Liver (tissue), 9 donors: ENCODE results near the gene TTC34. TPM values are rescaled to one million over a fixed set of nuclear protein-coding genes. Genes with fewer than 3 reads are reported as not detected.

Source experiments
- DNase-seq: peaks from one replicate; pipeline ENCODE4 v3.0.0-alpha.2; 2017; ENCODE audit warnings: low spot score
- H3K27ac ChIP-seq, 2 donors: one replicate each; pipeline ENCODE4 v1.7.0; 2013; ENCODE audit warnings: inconsistent platforms in 2 of 2, low read length in 2 of 2, control low read depth in 1 of 2, low read depth in 1 of 2, mild to moderate bottlenecking in 1 of 2
- H3K27me3 ChIP-seq, 4 donors: one replicate each; pipeline versions ENCODE4 v1.6.1 to v1.7.0; 2013; ENCODE audit warnings: low read length in 3 of 4, inconsistent platforms in 1 of 4, mild to moderate bottlenecking in 1 of 4, moderate library complexity in 1 of 4; ENCODE audit not compliant: control insufficient read depth in 4 of 4, insufficient read depth in 4 of 4
- H3K36me3 ChIP-seq, 4 donors: one replicate each; pipeline versions ENCODE4 v1.6.1 to v1.7.0; 2013; ENCODE audit warnings: low read length in 3 of 4, mild to moderate bottlenecking in 3 of 4, low read depth in 1 of 4, moderate library complexity in 1 of 4; ENCODE audit not compliant: control insufficient read depth in 4 of 4, insufficient read depth in 3 of 4
- H3K4me1 ChIP-seq, 4 donors: one replicate each; pipeline versions ENCODE4 v1.6.1 to v1.7.0; 2013; ENCODE audit warnings: low read length in 3 of 4, mild to moderate bottlenecking in 3 of 4, moderate library complexity in 1 of 4; ENCODE audit not compliant: control insufficient read depth in 4 of 4, insufficient read depth in 4 of 4
- H3K4me3 ChIP-seq, 3 donors: one replicate each; pipeline versions ENCODE4 v1.6.1 to v1.7.0; 2013; ENCODE audit warnings: low read length in 3 of 3, control low read depth in 1 of 3, low read depth in 1 of 3, mild to moderate bottlenecking in 1 of 3
- H3K9ac ChIP-seq, 2 donors: one replicate each; pipeline ENCODE4 v1.7.0; 2013; ENCODE audit warnings: low read length in 2 of 2, mild to moderate bottlenecking in 2 of 2, moderate library complexity in 2 of 2, control low read depth in 1 of 2, low read depth in 1 of 2
- H3K9me3 ChIP-seq, 4 donors: one replicate each; pipeline versions ENCODE4 v1.6.1 to v1.7.0; 2013; ENCODE audit warnings: low read length in 3 of 4; ENCODE audit not compliant: control insufficient read depth in 4 of 4
- CTCF ChIP-seq: fragments of 150-350 bp; IDR thresholded peaks from 2 replicates; pipeline ENCODE4 v1.5.1; 2017; ENCODE audit warnings: improper control_type of control experiment, low read depth, low read length; ENCODE audit not compliant: missing input control
- EGR1 ChIP-seq, 2 donors: IDR thresholded peaks; 2 replicates each; pipeline ENCODE4 v1.6.1; 2016 to 2018; ENCODE audit warnings: antibody characterized with exemption in 2 of 2, low read depth in 2 of 2
- FOXA2 ChIP-seq: IDR thresholded peaks from 2 replicates; pipeline ENCODE4 v1.6.1; 2016; ENCODE audit warnings: antibody characterized with exemption
- GABPA ChIP-seq, 2 donors: IDR thresholded peaks in 1 of 2; conservative IDR thresholded peaks in 1 of 2; 2 replicates each; pipeline ENCODE4 v1.6.1; 2016; ENCODE audit warnings: antibody characterized with exemption in 2 of 2, mild to moderate bottlenecking in 1 of 2, moderate library complexity in 1 of 2
- HNF4A ChIP-seq, 2 donors: conservative IDR thresholded peaks; 2 replicates each; pipeline ENCODE4 v1.6.1; 2016; ENCODE audit warnings: antibody characterized with exemption in 2 of 2, mild to moderate bottlenecking in 2 of 2
- HNF4G ChIP-seq: IDR thresholded peaks from 2 replicates; pipeline ENCODE4 v1.6.1; 2016; ENCODE audit warnings: antibody characterized with exemption
- JUND ChIP-seq, 2 donors: IDR thresholded peaks; 2 replicates each; pipeline ENCODE4 v1.6.1; 2016; ENCODE audit warnings: antibody characterized with exemption in 2 of 2
- NR2F2 ChIP-seq: IDR thresholded peaks from 2 replicates; pipeline ENCODE4 v1.6.1; 2016; ENCODE audit warnings: antibody characterized with exemption
- RAD21 ChIP-seq, 2 donors: IDR thresholded peaks; 2 replicates each; pipeline ENCODE4 v1.6.1; 2016; ENCODE audit warnings: antibody characterized with exemption in 2 of 2, mild to moderate bottlenecking in 2 of 2
- REST ChIP-seq: IDR thresholded peaks from 2 replicates; pipeline ENCODE4 v1.6.1; 2016; ENCODE audit warnings: antibody characterized with exemption, mild to moderate bottlenecking
- RXRA ChIP-seq, 2 donors: IDR thresholded peaks; 2 replicates each; pipeline ENCODE4 v1.6.1; 2017 to 2018; ENCODE audit warnings: antibody characterized with exemption in 2 of 2, mild to moderate bottlenecking in 1 of 2
- SP1 ChIP-seq: IDR thresholded peaks from 2 replicates; pipeline ENCODE4 v1.6.1; 2018; ENCODE audit warnings: antibody characterized with exemption, mild to moderate bottlenecking
- YY1 ChIP-seq: IDR thresholded peaks from 2 replicates; pipeline ENCODE4 v1.6.1; 2016; ENCODE audit warnings: antibody characterized with exemption, mild to moderate bottlenecking
- ZBTB33 ChIP-seq: IDR thresholded peaks from 2 replicates; pipeline ENCODE4 v1.6.1; 2016; ENCODE audit warnings: antibody characterized with exemption
- WGBS: extraction: QIAGEN DNeasy Blood & Tissue Kit; methylation state at CpG from one replicate; pipeline ENCODE4 v1.1.7; 2013; 5-methylcytosine and 5-hydroxymethylcytosine counted together
- polyA plus RNA-seq, 2 donors: library from polyadenylated mRNA; stranded (reverse) in 1 of 2; unstranded in 1 of 2; fragments of 200-250 nt in 1 of 2; fragments of >200 nt in 1 of 2; fragmentation: Nextera tagmentation in 1 of 2; extraction: Ambion mirVana in 1 of 2; gene quantifications; one replicate each; pipeline versions ENCODE4 v1.2.1 to v1.2.3, GENCODE V29; 2013 to 2015
- total RNA-seq, 2 donors: library from RNA; depleted of rRNA; stranded (reverse); fragments of >200 nt; gene quantifications; one replicate each; pipeline ENCODE4 v1.2.3, GENCODE V29; 2014
- donor health status: healthy.
- donor health status: healthy.
- donor health status: healthy.
- donor health status: healthy.
- donor health status: healthy.

The TTC34 gene
- total and polyA plus RNA-seq, 4 donors, result 0.01 to 0.25 (median 0.08) TPM; not detected in 1

DNA sequence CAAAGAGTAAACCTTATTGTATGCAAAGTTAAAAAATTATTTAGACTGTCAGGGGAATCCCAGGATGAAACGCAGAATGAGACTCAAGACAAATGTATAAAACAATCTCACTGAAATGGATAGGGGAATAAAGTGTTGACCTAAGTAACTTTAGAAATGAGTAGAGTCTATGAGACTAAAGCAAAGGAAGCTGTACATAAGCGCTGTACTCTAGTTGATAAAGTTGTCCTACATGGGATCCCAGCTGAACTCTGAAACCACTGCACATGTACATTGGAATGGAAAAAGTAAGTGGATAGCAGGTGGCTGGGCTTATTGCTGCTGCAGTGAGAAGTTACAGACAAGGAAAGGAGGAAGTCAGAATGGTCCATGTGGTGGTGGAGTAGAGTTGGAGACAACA is 187.3 kb downstream of the TTC34 start:
- no peak overlapping the region for H3K27ac ChIP-seq
- H3K4me1 ChIP-seq, result no peaks in the 10 kb centered on the region
- 87% methylated on average over 2 of the region's 2 CpGs for whole genome bisulfite sequencing
- H3K36me3 ChIP-seq, result peaks cover 0 to 2% (median 0%) of the 10 kb centered on the region in 4 donors
- no peak overlapping the region for H3K9ac ChIP-seq
- TF ChIP-seq HNF4G, result no peak
- TF ChIP-seq FOXA2, result no peak
- TF ChIP-seq SP1, result no peak
- TF ChIP-seq HNF4A (conservative IDR thresholded peaks at IDR 0.05), result no peak
- no peak for TF ChIP-seq GABPA (IDR thresholded peaks at IDR 0.05 in 1 of 2, conservative IDR thresholded peaks at IDR 0.05 in 1 of 2)
- H3K27me3 ChIP-seq, result no peaks in the 10 kb centered on the region
- peaks cover 2 to 8% (median 6%) of the 10 kb centered on the region in 4 donors for H3K9me3 ChIP-seq
- DNase-seq, result no peak
- no peak overlapping the region for H3K4me3 ChIP-seq

GRCh38 chr1:2612591-2613365 is 188.7 kb downstream of the TTC34 start:
- H3K4me3 ChIP-seq, result no peak overlapping the region
- no peak overlapping the region for H3K27ac ChIP-seq
- DNase-seq, result no peak
- TF ChIP-seq RXRA (IDR thresholded peaks at IDR 0.05), result no peak
- TF ChIP-seq RAD21 (IDR thresholded peaks at IDR 0.05), result no peak
- TF ChIP-seq SP1, result no peak
- no peak for TF ChIP-seq NR2F2
- TF ChIP-seq YY1, result no peak
- TF ChIP-seq CTCF, result no peak
- TF ChIP-seq REST, result no peak
- TF ChIP-seq JUND (IDR thresholded peaks at IDR 0.05), result no peak
- TF ChIP-seq EGR1 (IDR thresholded peaks at IDR 0.05; ENCODE audit: low read depth in 2 of 2), result no peak
- no peak for TF ChIP-seq ZBTB33
- no peak overlapping the region for H3K9ac ChIP-seq
- H3K36me3 ChIP-seq, result peaks cover 0 to 2% (median 0%) of the 10 kb centered on the region in 4 donors
- peaks cover 2 to 8% (median 6%) of the 10 kb centered on the region in 4 donors for H3K9me3 ChIP-seq
- WGBS, result 90% methylated on average over 11 of the region's 11 CpGs
- H3K27me3 ChIP-seq, result no peaks in the 10 kb centered on the region
- H3K4me1 ChIP-seq, result no peaks in the 10 kb centered on the region
